Large intestine (tissue), 3 donors: ENCODE measurements around the gene PIK3C2G. TPM values are rescaled to one million over a fixed set of nuclear protein-coding genes. Genes with fewer than 3 reads are reported as not detected.
A peak's percentile ranks its signal among the peaks of the same experiment; 100 is the strongest.
"Not testable (repeated sequence)": the region's sequence is repeated elsewhere in the genome, so short reads cannot be mapped to it uniquely, and the experiment has no call there.

ENCODE experiments used
- DNase-seq, 2 donors: peaks; one replicate each; pipeline versions ENCODE4 v3.0.0 to v3.0.0-alpha.2; 2013
- H3K27ac ChIP-seq: one replicate; pipeline ENCODE4 v1.5.1; 2013; ENCODE audit warnings: low read length
- H3K27me3 ChIP-seq: 2 replicates; pipeline ENCODE4 v1.6.1; 2013; ENCODE audit warnings: low read length; ENCODE audit not compliant: control insufficient read depth, insufficient read depth
- H3K36me3 ChIP-seq: 2 replicates; pipeline ENCODE4 v1.6.1; 2013; ENCODE audit warnings: low read length; ENCODE audit not compliant: control insufficient read depth, insufficient read depth
- H3K4me1 ChIP-seq: one replicate; pipeline ENCODE4 v1.6.1; 2013; ENCODE audit warnings: low read length; ENCODE audit not compliant: control insufficient read depth, insufficient read depth
- H3K4me3 ChIP-seq: one replicate; pipeline ENCODE4 v1.5.1; 2013; ENCODE audit warnings: low read length
- H3K9me3 ChIP-seq: one replicate; pipeline ENCODE4 v1.6.1; 2013; ENCODE audit warnings: mild to moderate bottlenecking, low read depth, low read length, moderate library complexity; ENCODE audit not compliant: control insufficient read depth
- WGBS: methylation state at CpG from one replicate; pipeline ENCODE4 v1.1.5; 2013; ENCODE audit warnings: low lambda C conversion rate; ENCODE audit not compliant: insufficient coverage; 5-methylcytosine and 5-hydroxymethylcytosine counted together
- polyA plus RNA-seq: library from polyadenylated mRNA; unstranded; fragments of 120-200 nt; gene quantifications from one replicate; pipeline ENCODE4 v1.2.1, GENCODE V29; 2013

PIK3C2G gene
- polyA plus RNA-seq, 1 donor, result 2.1 TPM

DNA sequence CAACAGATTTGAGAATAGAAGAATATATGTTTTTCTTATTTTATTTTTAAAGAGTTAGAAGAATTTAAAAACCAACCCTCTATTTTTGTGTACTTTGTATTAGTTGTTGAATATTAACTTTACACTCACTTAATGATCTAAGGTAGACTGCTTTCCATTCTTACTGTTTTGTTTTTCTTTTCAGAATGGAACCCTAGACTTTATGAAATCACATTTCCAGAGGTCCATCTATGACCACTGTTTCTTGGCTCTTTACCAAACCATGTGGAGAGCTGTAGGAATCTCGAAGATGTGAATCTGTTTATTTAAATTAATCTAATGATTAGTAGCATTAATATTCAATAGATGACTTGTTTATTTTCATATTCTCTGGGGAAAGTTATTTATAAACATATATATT, 7.2 kb upstream of the PIK3C2G start:
- H3K4me1 ChIP-seq, result peaks cover 12% of the 10 kb centered on the region
- H3K4me3 ChIP-seq, result no peak overlapping the region
- H3K27me3 ChIP-seq, result no peaks in the 10 kb centered on the region
- no peak for DNase-seq
- no peaks in the 10 kb centered on the region for H3K36me3 ChIP-seq
- no CpG with 5 or more reads among the region's 1 CpG for WGBS
- H3K9me3 ChIP-seq, result no peaks in the 10 kb centered on the region
- H3K27ac ChIP-seq, result peak overlapping the region; percentile 46

DNA sequence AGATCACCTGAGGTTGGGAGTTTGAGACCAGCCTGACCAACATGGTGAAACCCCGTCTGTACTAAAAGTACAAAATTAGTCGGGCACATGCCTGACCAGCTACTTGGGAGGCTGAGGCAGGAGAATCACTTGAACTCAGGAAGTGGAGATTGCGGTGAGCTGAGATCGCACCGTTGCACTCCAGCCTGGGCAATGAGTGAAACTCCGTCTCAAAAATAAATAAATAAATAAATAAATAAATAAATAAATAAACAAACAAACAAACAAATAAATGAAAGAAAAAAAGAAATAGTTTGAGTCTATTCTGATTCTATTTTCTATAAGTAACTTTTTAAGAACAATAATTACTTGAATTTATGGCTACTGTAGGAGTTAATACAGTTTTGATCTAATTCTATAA, 6.3 kb upstream of the PIK3C2G start:
- H3K4me1 ChIP-seq, result peaks cover 15% of the 10 kb centered on the region
- WGBS, result 100% methylated on average over 1 of the region's 6 CpGs
- not testable (repeated sequence) for H3K36me3 ChIP-seq, H3K27me3 ChIP-seq, DNase-seq, H3K9me3 ChIP-seq, H3K27ac ChIP-seq, H3K4me3 ChIP-seq

DNA sequence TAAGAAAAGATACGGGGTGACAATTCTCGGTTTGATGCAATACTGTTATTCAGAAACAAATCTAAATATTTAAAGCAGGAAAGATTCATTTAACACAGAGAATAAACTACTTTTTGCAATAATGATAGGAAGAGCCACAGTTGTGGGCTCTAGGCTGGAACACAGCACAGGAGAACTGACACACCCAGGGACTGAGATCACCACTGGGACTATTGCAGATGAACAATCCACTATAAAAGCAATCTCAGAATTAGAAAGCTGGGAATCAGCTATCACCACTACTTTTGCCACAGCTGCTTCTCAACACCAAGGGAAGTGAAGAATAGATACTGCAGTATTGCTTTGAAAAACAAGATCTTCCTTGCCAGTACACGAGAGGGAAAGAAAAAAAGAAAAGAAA, 4.1 kb upstream of the PIK3C2G start:
- no peak overlapping the region for H3K4me3 ChIP-seq
- 90% methylated on average over 1 of the region's 3 CpGs for WGBS
- no peak overlapping the region for H3K27ac ChIP-seq
- H3K27me3 ChIP-seq, result no peaks in the 10 kb centered on the region
- no peaks in the 10 kb centered on the region for H3K36me3 ChIP-seq
- no peaks in the 10 kb centered on the region for H3K9me3 ChIP-seq
- no peak for DNase-seq
- H3K4me1 ChIP-seq, result peaks cover 18% of the 10 kb centered on the region

DNA sequence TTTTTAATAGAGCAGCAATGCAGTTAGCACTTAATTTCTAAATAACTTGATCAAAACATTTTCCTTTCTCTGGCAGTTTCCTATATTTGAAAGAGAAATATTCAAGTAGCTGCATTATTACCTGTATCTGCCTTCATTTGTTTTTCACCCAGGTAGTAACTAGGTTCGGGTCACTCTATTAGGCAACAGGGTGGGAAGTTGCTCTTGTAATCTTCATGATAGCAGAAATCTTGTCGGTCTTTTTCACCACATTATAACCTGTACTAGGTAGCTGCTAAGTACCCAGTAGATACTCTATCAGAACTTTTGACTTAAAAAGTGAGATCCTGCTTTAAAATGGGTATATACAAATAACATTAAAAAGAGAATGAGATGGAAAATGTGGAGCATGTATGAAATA, 2.4 kb upstream of the PIK3C2G start:
- H3K27me3 ChIP-seq, result no peaks in the 10 kb centered on the region
- H3K36me3 ChIP-seq, result no peaks in the 10 kb centered on the region
- peak in 1 of 2 donors; percentile 42 for DNase-seq
- no peak overlapping the region for H3K4me3 ChIP-seq
- no peak overlapping the region for H3K27ac ChIP-seq
- no peaks in the 10 kb centered on the region for H3K9me3 ChIP-seq
- peaks cover 12% of the 10 kb centered on the region for H3K4me1 ChIP-seq
- WGBS, result no CpG with 5 or more reads among the region's 2 CpGs

DNA sequence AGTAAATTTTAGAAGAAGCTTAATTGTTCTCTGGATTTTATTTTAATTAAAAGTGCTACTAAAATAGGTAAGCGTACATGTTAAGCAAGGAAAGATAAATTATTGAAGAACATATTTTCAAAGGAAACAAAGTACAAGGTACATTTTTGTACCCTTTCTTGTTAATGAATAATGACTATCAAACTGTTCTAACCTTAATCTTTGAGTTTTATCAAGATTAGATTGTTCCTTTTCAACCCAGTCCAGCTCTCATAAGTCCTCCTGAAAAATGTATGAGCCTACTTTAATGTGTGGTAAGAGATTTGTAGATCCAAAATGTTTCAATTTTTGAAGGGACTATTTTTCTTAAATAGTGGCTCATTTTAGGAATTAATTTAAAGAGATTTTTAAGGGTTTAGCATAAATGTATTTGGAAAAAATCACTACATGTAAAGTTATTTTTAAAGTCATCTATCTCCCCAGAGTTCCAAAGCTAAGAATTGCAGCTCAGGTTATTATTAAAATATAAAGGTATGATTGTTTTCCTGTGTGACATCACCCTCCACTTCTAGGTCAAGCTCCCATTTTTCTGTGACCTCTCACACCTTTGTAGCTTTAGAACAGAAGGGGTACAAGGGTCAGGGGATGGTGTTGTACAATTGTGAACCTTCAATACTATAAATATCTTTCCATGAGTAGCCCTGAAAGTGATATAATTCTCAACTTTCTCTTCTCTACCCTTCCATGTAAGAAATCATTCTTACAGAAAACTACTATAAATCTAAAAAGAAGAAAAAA, 1.2 kb upstream of the PIK3C2G start:
- peaks cover 12% of the 10 kb centered on the region for H3K4me1 ChIP-seq
- H3K27ac ChIP-seq, result peak overlapping the region; percentile 41
- H3K36me3 ChIP-seq, result no peaks in the 10 kb centered on the region
- no peaks in the 10 kb centered on the region for H3K27me3 ChIP-seq
- DNase-seq, result peak in 1 of 2 donors; percentile 48
- no peaks in the 10 kb centered on the region for H3K9me3 ChIP-seq
- WGBS, result 33% methylated on average over 1 of the region's 1 CpG
- no peak overlapping the region for H3K4me3 ChIP-seq

DNA sequence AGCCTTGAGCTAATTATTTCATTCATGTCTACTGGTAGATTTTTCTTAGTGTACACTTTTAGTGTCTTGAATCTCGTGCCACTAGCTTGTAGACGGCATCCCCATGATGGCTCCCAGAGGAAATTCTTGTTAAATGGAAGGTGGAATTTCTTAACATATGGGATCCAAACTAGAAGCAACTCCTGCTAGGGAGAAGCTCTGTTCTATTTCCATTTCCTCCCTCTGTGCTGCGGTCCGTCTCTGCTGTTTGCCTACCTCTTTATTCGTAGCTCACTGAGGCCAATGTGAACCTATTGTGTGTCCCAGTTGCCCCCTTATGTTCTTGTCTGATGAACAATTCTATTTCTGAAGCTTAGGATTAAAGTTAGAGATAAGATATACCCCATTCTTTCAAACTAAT, 588 bp downstream of the PIK3C2G start:
- 80% methylated on average over 2 of the region's 5 CpGs for WGBS
- Histone ChIP-seq H3K36me3 (no peaks in the 10 kb centered on the region), H3K27me3 (no peaks in the 10 kb centered on the region), H3K27ac (no peak overlapping the region), H3K4me1 (peaks cover 12% of the 10 kb centered on the region), H3K9me3 (no peaks in the 10 kb centered on the region), H3K4me3 (no peak overlapping the region)
- no peak for DNase-seq

DNA sequence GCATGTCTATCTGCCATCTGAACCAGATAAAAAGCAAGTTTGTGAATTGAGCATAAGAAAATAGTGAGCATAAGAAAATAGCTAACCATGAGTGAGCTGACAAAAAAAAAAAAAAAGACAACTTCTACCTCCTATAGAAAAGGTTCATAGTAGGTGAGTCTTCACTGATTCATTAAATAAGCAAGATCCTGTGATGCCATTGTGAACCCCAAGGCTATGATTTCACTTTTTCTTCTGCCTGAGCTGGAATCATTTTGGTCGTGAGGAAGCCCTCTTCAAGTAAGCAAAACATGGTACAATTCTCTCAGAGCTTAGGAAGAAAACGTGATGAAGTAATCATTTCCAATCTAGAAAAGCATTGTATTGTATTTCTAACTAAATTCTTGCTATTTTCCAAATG, 1.2 kb downstream of the PIK3C2G start:
- Histone ChIP-seq H3K27ac (no peak overlapping the region), H3K4me1 (peaks cover 9% of the 10 kb centered on the region)
- WGBS, result no CpG with 5 or more reads among the region's 2 CpGs

DNA sequence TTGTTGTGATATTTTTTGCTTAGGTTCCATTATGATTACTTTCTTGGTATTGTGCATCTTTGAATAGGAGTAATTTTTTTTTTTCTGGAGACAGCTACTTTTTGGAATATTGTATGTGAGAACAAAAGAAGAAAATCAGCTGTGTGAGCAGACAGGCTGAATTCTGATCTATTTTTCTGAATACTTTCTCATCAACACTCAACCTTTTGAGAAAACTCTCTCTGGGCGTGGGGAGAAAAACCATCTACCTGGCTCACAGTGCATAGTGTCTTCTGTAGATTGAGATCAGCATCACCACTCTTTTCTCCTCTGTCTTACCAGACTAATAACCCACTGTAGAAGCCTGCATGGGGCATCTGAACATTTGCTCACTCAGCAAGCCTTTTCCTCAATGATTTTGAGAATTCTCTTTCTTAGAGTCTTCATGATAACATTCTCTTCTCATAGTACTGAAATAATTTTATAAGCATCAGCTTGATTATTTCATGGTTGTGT, 3.3 kb downstream of the PIK3C2G start:
- WGBS, result no CpG with 5 or more reads among the region's 1 CpG
- DNase-seq, result no peak
- no peaks in the 10 kb centered on the region for H3K36me3 ChIP-seq
- H3K4me3 ChIP-seq, result no peak overlapping the region
- peaks cover 5% of the 10 kb centered on the region for H3K4me1 ChIP-seq
- no peaks in the 10 kb centered on the region for H3K9me3 ChIP-seq
- H3K27me3 ChIP-seq, result no peaks in the 10 kb centered on the region
- H3K27ac ChIP-seq, result no peak overlapping the region

More for the DNA sequence above, 1.2 kb downstream of the PIK3C2G start:
- H3K36me3 ChIP-seq, result no peaks in the 10 kb centered on the region
- no peak overlapping the region for H3K4me3 ChIP-seq
- no peaks in the 10 kb centered on the region for H3K27me3 ChIP-seq
- no peaks in the 10 kb centered on the region for H3K9me3 ChIP-seq
- DNase-seq, result no peak

DNA sequence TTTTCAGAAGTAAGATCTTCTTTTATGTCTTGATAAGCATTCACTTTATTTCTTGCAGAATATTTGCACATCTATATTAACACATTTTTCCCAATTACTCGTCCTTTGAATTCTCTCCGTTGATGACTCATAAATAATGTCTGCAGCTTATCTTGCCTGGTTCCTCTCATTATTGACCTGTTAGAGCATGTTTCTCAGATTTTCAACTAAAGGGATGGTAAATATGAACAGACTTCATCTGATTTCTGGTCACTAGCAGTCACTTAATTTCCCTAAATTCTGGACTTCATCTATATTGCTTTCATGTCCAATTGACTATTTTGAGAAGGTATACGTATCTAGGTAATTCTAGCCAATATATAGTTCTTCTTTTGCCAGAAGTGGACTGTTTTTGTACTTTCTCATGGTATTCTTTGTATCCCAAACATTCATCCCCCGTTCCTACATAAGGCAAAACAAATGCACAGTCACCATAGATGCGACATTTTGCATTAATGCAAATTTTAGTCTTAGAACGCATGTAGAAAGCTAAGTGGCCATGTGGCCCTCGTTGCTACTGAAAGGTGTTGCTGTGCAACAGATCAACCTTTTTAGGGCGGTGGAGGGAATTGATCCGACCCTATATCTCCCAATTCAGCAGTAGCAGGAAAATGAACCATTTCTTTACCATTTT, 6.2 kb downstream of the PIK3C2G start:
- WGBS, result 96% methylated on average over 5 of the region's 9 CpGs
- no peaks in the 10 kb centered on the region for H3K9me3 ChIP-seq
- no peaks in the 10 kb centered on the region for H3K4me1 ChIP-seq
- H3K27ac ChIP-seq, result no peak overlapping the region
- H3K27me3 ChIP-seq, result no peaks in the 10 kb centered on the region
- H3K36me3 ChIP-seq, result no peaks in the 10 kb centered on the region
- H3K4me3 ChIP-seq, result no peak overlapping the region
- DNase-seq, result no peak

DNA sequence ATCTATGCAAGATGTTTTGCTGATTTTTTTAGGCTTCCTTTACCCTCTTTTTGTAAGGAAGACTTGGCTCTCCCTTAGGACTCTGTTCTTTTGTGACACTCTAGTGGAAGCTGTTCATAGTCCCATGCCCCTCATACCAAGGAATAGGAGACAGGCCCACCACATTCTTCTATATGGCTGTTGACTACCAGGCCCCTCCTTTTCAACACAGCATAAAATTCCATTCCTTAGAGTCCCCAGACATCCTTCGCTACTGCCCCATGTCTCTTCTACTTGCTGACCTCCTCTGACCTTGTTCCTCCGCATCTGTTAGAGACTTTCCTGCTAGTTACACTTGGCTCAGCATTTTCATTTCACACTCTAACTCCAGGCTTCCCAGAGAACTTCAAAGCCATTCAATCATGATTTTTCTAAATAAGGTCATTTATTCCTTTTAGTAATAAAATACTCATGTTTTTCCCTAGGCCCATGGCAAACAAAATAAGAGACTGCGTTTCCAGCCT, 9.7 kb downstream of the PIK3C2G start:
- Histone ChIP-seq H3K27ac (no peak overlapping the region), H3K36me3 (no peaks in the 10 kb centered on the region), H3K9me3 (no peaks in the 10 kb centered on the region), H3K4me3 (no peak overlapping the region), H3K4me1 (no peaks in the 10 kb centered on the region), H3K27me3 (no peaks in the 10 kb centered on the region)
- WGBS, result 100% methylated on average over 1 of the region's 3 CpGs
- no peak for DNase-seq
